ENCODE results near the gene TMEM245. TPM values are rescaled to one million over a fixed set of nuclear protein-coding genes. Genes with fewer than 3 reads are reported as not detected.

Gene TMEM245
- total and polyA plus RNA-seq, 2 of the 13 experiments (the other 11 are each of a cell fraction or from before 2014, with no cell fraction given) = 53.5 to 55.4 TPM

DNA sequence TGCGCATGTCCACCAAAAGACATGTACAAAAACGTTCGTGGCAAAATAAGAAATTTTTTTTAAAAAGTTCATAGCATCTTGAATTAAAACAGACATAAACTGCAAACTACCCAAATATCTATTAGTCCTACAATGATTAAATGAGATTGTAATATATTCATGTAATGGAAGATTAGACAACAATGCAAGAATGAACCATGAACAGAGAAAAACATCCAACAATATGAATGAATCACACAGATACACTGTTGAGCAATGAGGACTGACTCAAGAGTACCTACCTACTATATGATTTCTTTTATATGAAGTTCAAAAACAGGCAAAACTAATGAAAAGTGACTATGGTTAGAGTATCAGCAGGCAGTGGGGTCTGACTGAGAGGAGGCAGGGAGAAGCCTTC, 88.5 kb downstream of the TMEM245 start:
- no peak for FAIRE-seq
- DNase-seq (ENCODE audit: low spot score) = no peak
- in situ Hi-C loops (cut with HindIII; ENCODE audit: extremely low pct_ligation_motif_present, low pct_unique_long_range_greater_than_20kb) (no loop called here), intact Hi-C loops (cut with micrococcal nuclease; ENCODE audit: unreplicated experiment) (loop anchor here (10.0 kb wide), 1 partner anchor 84 kb away; the partner anchor contains the start of gene TMEM245)
- no peak overlapping the region for H3K4me2 ChIP-seq (ENCODE audit: low read depth, low read length)
- H3K36me3 ChIP-seq (replicated peaks in 1 of 2; ENCODE audit: control insufficient read depth in 1 of 2, insufficient read depth in 2 of 2, low read length in 2 of 2) = peaks cover 5 to 30% of the 10 kb centered on the region in 2 experiments
- ChIA-PET POLR2A (no interaction called here), CTCF (ENCODE audit: low intra/inter-chr PET ratio, low total read pairs) (no interaction called here)
- H3K79me2 ChIP-seq (ENCODE audit: insufficient read depth, low read length) = no peaks in the 10 kb centered on the region
- ATAC-seq = no peak
- H3K27ac ChIP-seq (ENCODE audit: extremely low read length, insufficient read depth, low read length) = no peak overlapping the region
- BruUV-seq (replicated peaks) = no TSS peak
- H3K9me3 ChIP-seq (ENCODE audit: low read length) = no peaks in the 10 kb centered on the region
- TF ChIP-seq ZNF501 (CRISPR knock-in tag; IDR thresholded peaks at IDR 0.05) (no peak), ZNF570 (CRISPR knock-in tag; IDR thresholded peaks at IDR 0.05; ENCODE audit: borderline replicate concordance) (no peak), TAF15 (IDR thresholded peaks at IDR 0.05; ENCODE audit: low read depth, low read length, poor library complexity, severe bottlenecking) (no peak), SMC3 (IDR thresholded peaks at IDR 0.05; ENCODE audit: low read length) (no peak), ZNF543 (CRISPR knock-in tag; IDR thresholded peaks at IDR 0.05) (no peak), ZNF264 (CRISPR knock-in tag; IDR thresholded peaks at IDR 0.05) (no peak)
- TF ChIP-seq, protein P1, sequence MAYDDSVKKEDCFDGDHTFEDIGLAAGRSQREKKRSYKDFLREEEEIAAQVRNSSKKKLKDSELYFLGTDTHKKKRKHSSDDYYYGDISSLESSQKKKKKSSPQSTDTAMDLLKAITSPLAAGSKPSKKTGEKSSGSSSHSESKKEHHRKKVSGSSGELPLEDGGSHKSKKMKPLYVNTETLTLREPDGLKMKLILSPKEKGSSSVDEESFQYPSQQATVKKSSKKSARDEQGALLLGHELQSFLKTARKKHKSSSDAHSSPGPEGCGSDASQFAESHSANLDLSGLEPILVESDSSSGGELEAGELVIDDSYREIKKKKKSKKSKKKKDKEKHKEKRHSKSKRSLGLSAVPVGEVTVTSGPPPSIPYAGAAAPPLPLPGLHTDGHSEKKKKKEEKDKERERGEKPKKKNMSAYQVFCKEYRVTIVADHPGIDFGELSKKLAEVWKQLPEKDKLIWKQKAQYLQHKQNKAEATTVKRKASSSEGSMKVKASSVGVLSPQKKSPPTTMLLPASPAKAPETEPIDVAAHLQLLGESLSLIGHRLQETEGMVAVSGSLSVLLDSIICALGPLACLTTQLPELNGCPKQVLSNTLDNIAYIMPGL (CRISPR knock-in tag; IDR thresholded peaks at IDR 0.05; ENCODE audit: borderline replicate concordance in 1 of 2, low read depth in 1 of 2) = no peak
- TF ChIP-seq, protein P2, sequence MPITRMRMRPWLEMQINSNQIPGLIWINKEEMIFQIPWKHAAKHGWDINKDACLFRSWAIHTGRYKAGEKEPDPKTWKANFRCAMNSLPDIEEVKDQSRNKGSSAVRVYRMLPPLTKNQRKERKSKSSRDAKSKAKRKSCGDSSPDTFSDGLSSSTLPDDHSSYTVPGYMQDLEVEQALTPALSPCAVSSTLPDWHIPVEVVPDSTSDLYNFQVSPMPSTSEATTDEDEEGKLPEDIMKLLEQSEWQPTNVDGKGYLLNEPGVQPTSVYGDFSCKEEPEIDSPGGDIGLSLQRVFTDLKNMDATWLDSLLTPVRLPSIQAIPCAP (CRISPR knock-in tag; IDR thresholded peaks at IDR 0.05; ENCODE audit: low read depth) = no peak
- TF ChIP-seq, protein P3, sequence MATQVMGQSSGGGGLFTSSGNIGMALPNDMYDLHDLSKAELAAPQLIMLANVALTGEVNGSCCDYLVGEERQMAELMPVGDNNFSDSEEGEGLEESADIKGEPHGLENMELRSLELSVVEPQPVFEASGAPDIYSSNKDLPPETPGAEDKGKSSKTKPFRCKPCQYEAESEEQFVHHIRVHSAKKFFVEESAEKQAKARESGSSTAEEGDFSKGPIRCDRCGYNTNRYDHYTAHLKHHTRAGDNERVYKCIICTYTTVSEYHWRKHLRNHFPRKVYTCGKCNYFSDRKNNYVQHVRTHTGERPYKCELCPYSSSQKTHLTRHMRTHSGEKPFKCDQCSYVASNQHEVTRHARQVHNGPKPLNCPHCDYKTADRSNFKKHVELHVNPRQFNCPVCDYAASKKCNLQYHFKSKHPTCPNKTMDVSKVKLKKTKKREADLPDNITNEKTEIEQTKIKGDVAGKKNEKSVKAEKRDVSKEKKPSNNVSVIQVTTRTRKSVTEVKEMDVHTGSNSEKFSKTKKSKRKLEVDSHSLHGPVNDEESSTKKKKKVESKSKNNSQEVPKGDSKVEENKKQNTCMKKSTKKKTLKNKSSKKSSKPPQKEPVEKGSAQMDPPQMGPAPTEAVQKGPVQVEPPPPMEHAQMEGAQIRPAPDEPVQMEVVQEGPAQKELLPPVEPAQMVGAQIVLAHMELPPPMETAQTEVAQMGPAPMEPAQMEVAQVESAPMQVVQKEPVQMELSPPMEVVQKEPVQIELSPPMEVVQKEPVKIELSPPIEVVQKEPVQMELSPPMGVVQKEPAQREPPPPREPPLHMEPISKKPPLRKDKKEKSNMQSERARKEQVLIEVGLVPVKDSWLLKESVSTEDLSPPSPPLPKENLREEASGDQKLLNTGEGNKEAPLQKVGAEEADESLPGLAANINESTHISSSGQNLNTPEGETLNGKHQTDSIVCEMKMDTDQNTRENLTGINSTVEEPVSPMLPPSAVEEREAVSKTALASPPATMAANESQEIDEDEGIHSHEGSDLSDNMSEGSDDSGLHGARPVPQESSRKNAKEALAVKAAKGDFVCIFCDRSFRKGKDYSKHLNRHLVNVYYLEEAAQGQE (IDR thresholded peaks at IDR 0.05; ENCODE audit: borderline replicate concordance in 1 of 2, low read depth in 1 of 2, low read length in 2 of 2) = no peak
- TF ChIP-seq, protein P4, sequence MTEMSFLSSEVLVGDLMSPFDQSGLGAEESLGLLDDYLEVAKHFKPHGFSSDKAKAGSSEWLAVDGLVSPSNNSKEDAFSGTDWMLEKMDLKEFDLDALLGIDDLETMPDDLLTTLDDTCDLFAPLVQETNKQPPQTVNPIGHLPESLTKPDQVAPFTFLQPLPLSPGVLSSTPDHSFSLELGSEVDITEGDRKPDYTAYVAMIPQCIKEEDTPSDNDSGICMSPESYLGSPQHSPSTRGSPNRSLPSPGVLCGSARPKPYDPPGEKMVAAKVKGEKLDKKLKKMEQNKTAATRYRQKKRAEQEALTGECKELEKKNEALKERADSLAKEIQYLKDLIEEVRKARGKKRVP (CRISPR knock-in tag; IDR thresholded peaks at IDR 0.05) = no peak
- H3K4me1 ChIP-seq (ENCODE audit: insufficient read depth, low read length) = peaks cover 31% of the 10 kb centered on the region
- no peak overlapping the region for H3K9ac ChIP-seq (ENCODE audit: insufficient read depth, low read depth, low read length)
- 98% methylated on average over 3 of the region's 3 CpGs for WGBS (ENCODE audit: low lambda C conversion rate)
- H3K27me3 ChIP-seq (ENCODE audit: control insufficient read depth in 1 of 2, insufficient read depth in 2 of 2, low read length in 2 of 2) = no peaks in the 10 kb centered on the region
- no peak overlapping the region for H3K4me3 ChIP-seq (replicated peaks in 1 of 3; ENCODE audit: insufficient read depth in 1 of 3, low read depth in 2 of 3, low read length in 3 of 3)
- no peaks in the 10 kb centered on the region for H4K20me1 ChIP-seq (ENCODE audit: insufficient read depth, low read length)
- no peak overlapping the region for H2AFZ ChIP-seq (ENCODE audit: low read length)

Data from HepG2 (cell line).